Skeletal muscle tissue (tissue), 4 donors: ENCODE data around the gene CEP83. TPM values are rescaled to one million over a fixed set of nuclear protein-coding genes. Genes with fewer than 3 reads are reported as not detected.
"Not testable (repeated sequence)": the region's sequence is repeated elsewhere in the genome, so short reads cannot be mapped to it uniquely, and the experiment has no call there.

Experiments used
- H3K27ac ChIP-seq: one replicate; pipeline ENCODE4 v1.7.0; 2013; ENCODE audit warnings: mild to moderate bottlenecking, low read depth, low read length, inconsistent platforms
- H3K27me3 ChIP-seq, 3 donors: one replicate each; pipeline ENCODE4 v1.7.0; 2013; ENCODE audit warnings: low read length in 3 of 3; ENCODE audit not compliant: control insufficient read depth in 3 of 3, insufficient read depth in 3 of 3
- H3K36me3 ChIP-seq, 3 donors: one replicate each; pipeline ENCODE4 v1.7.0; 2013; ENCODE audit warnings: low read length in 3 of 3; ENCODE audit not compliant: control insufficient read depth in 3 of 3, insufficient read depth in 3 of 3
- H3K4me1 ChIP-seq, 3 donors: one replicate each; pipeline ENCODE4 v1.7.0; 2013; ENCODE audit warnings: low read length in 3 of 3, mild to moderate bottlenecking in 3 of 3; ENCODE audit not compliant: control insufficient read depth in 3 of 3, insufficient read depth in 3 of 3
- H3K4me3 ChIP-seq, 3 donors: one replicate each; pipeline ENCODE4 v1.7.0; 2013; ENCODE audit warnings: low read length in 3 of 3
- H3K9ac ChIP-seq, 3 donors: one replicate each; pipeline ENCODE4 v1.7.0; 2013; ENCODE audit warnings: low read length in 3 of 3, mild to moderate bottlenecking in 3 of 3, moderate library complexity in 2 of 3, low read depth in 1 of 3
- H3K9me3 ChIP-seq, 3 donors: one replicate each; pipeline ENCODE4 v1.7.0; 2013; ENCODE audit warnings: low read length in 3 of 3; ENCODE audit not compliant: control insufficient read depth in 3 of 3
- total RNA-seq: library from RNA; depleted of rRNA; stranded (reverse); fragments of >200 nt; gene quantifications from one replicate; pipeline ENCODE4 v1.2.3, GENCODE V29; 2014
- donor health status: Osteomylitis.

CEP83 gene
- total RNA-seq, 1 donor from 2014 or later, result 10.4 TPM

DNA sequence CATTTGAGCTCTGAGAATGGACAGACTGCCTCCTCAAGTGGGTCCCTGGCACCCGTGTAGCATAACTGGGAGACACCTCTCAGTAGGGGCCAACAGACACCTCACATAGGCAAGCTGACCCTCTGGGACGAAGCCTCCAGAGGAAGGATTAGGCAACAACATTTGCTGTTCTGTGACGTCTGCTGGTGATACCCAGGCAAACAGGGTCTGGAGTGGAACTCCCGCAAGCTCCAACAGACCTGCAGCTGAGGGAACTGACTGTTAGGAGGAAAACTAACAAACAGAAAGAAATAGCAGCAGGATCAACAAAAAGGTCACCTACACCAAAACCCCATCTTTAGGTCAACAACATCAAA, 69.6 kb downstream of the CEP83 start:
- Histone ChIP-seq H3K36me3 (peaks cover 0 to 6% (median 3%) of the 10 kb centered on the region in 3 donors), H3K9me3 (no peaks in the 10 kb centered on the region), H3K27me3 (no peaks in the 10 kb centered on the region), H3K27ac (no peak overlapping the region), H3K4me1 (no peaks in the 10 kb centered on the region), H3K4me3 (no peak overlapping the region), H3K9ac (no peak overlapping the region)

DNA sequence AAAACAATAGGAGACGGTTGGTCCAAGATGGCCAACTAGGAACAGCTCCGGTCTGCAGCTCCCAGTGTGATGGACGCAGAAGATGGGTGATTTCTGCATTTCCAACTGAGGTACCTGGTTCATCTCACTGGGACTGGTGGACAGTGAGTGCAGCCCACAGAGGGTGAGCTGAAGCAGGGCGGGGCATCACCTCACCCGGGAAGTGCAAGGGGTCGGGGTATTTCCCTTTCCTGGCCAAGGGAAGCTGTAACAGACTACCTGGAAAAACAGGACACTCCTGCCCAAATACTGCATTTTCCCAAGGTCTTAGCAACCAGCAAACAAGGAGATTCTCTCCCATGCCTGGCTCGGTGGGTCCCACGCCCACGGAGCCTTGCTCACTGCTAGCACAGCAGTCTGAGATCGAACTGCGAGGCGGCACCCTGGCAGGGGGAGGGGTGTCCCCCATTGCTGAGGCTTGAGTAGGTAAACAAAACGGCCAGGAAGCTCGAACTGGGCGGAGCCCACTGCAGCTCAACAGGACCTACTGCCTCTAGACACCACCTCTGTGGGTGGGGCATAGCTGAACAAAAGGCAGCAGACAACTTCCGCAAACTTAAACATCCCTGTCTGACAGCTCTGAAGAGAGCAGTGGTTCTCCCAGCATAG, 70.1 kb downstream of the CEP83 start:
- H3K4me1 ChIP-seq, H3K27ac ChIP-seq, H3K9ac ChIP-seq, H3K27me3 ChIP-seq, H3K9me3 ChIP-seq, H3K4me3 ChIP-seq, H3K36me3 ChIP-seq: not testable (repeated sequence)

DNA sequence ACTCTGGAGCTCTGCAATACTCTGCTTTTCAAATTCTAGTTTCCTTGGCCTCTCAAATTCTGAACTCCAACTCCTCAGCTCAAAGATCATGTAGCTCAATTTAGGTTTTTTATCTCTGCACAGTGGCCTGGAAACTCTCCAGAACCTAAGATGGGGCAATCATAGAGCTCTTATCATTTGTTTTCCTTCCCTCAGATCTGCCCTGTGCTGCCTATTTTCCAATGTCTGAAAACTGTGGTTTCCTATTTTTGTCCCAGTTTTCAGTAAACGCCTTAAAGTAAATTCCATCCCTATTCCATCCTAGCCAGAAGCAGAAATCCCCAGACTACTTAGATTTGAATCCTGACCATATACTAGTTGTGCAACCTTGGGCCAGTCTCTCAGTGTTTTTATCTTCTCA, 73.2 kb downstream of the CEP83 start:
- Histone ChIP-seq H3K27me3 (no peaks in the 10 kb centered on the region), H3K9ac (no peak overlapping the region), H3K4me1 (no peaks in the 10 kb centered on the region), H3K36me3 (peaks cover 0 to 6% (median 6%) of the 10 kb centered on the region in 3 donors), H3K4me3 (no peak overlapping the region), H3K27ac (no peak overlapping the region), H3K9me3 (peaks cover 0 to 2% (median 0%) of the 10 kb centered on the region in 3 donors)

GRCh38 chr12:94384030-94384429, 75.6 kb downstream of the CEP83 start:
- no peak overlapping the region for H3K9ac ChIP-seq

GRCh38 chr12:94380507-94380906, 79.2 kb downstream of the CEP83 start:
- no peak overlapping the region for H3K4me3 ChIP-seq

More at GRCh38 chr12:94384030-94384429, 75.6 kb downstream of the CEP83 start:
- no peak overlapping the region for H3K27ac ChIP-seq
- no peak overlapping the region for H3K4me3 ChIP-seq
- peaks cover 0 to 2% (median 0%) of the 10 kb centered on the region in 3 donors for H3K9me3 ChIP-seq
- H3K27me3 ChIP-seq, result no peaks in the 10 kb centered on the region
- peaks cover 0 to 4% (median 3%) of the 10 kb centered on the region in 3 donors for H3K36me3 ChIP-seq
- peaks cover 2 to 6% (median 5%) of the 10 kb centered on the region in 3 donors for H3K4me1 ChIP-seq

DNA sequence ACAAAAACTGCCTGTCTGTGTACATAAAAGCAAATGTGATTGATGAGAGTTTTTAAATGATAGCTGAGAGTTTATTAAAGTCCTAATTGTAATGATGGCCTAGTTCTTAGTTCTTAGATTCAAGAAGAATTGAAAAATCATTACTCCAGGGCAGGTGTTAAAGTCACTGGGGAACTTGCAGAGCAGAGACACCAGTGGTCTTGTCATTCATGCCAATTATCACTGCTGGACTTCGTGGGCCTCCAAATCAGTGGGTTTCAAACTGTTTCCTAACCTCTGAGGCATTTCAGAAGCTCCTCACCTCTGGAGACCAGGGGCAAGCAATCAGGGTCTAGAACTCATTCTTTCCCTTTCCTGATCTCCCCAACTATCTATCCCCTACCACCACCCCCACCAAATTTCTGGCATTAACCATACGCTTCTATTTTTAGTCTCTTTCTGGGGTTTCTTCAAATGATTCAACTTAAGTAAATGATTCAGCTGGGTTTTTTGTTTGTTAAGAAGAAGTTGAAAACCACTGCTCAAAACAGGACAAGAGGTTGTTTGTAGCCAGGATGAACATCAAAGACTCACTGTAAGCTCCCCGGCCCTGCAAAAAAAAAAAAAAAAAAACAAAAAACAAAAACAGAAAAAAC, 80.1 kb downstream of the CEP83 start:
- Histone ChIP-seq H3K4me3 (no peak overlapping the region), H3K36me3 (peaks cover 0 to 7% (median 1%) of the 10 kb centered on the region in 3 donors), H3K9ac (no peak overlapping the region), H3K4me1 (peaks cover 2 to 6% (median 5%) of the 10 kb centered on the region in 3 donors), H3K27me3 (no peaks in the 10 kb centered on the region), H3K27ac (no peak overlapping the region), H3K9me3 (peaks cover 0 to 2% (median 0%) of the 10 kb centered on the region in 3 donors)

More at GRCh38 chr12:94380507-94380906, 79.2 kb downstream of the CEP83 start:
- H3K27ac ChIP-seq, result no peak overlapping the region
- peaks cover 0 to 5% (median 3%) of the 10 kb centered on the region in 3 donors for H3K36me3 ChIP-seq
- no peaks in the 10 kb centered on the region for H3K27me3 ChIP-seq
- no peak overlapping the region for H3K9ac ChIP-seq
- peaks cover 0 to 2% (median 0%) of the 10 kb centered on the region in 3 donors for H3K9me3 ChIP-seq
- peaks cover 2 to 6% (median 5%) of the 10 kb centered on the region in 3 donors for H3K4me1 ChIP-seq

GRCh38 chr12:94377599-94377998, 82.1 kb downstream of the CEP83 start:
- no peaks in the 10 kb centered on the region for H3K9me3 ChIP-seq
- no peaks in the 10 kb centered on the region for H3K27me3 ChIP-seq
- H3K27ac ChIP-seq, result no peak overlapping the region
- H3K36me3 ChIP-seq, result peaks cover 0 to 7% (median 0%) of the 10 kb centered on the region in 3 donors
- no peak overlapping the region for H3K9ac ChIP-seq
- peaks cover 2 to 6% (median 5%) of the 10 kb centered on the region in 3 donors for H3K4me1 ChIP-seq
- no peak overlapping the region for H3K4me3 ChIP-seq

DNA sequence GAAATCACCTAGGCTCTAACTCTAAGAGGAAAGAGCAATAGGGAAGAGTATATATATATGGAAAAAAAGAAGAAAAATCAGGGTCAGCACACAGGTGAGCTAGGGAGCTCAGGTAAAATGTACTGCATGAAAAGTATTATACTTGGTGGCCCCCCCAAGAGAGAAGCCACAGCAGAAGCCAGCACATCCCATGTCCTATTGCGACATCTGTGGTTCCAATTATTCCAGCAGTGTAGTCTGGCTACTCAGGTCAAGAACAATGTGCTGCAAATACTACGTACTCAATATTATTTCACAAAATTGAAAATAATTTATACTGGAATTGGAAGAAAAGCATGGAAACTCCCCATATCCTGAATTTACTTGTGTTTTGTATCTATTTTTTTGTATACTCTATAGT, 85.5 kb downstream of the CEP83 start:
- Histone ChIP-seq H3K9ac (no peak overlapping the region), H3K36me3 (peaks cover 0 to 7% (median 0%) of the 10 kb centered on the region in 3 donors), H3K4me1 (no peaks in the 10 kb centered on the region), H3K27ac (no peak overlapping the region), H3K9me3 (no peaks in the 10 kb centered on the region), H3K27me3 (no peaks in the 10 kb centered on the region), H3K4me3 (no peak overlapping the region)

GRCh38 chr12:94372461-94372860, 87.2 kb downstream of the CEP83 start:
- peaks cover 0 to 7% (median 3%) of the 10 kb centered on the region in 3 donors for H3K36me3 ChIP-seq
- H3K9me3 ChIP-seq, result no peaks in the 10 kb centered on the region
- H3K4me1 ChIP-seq, result no peaks in the 10 kb centered on the region
- no peaks in the 10 kb centered on the region for H3K27me3 ChIP-seq
- no peak overlapping the region for H3K27ac ChIP-seq
- no peak overlapping the region for H3K9ac ChIP-seq
- no peak overlapping the region for H3K4me3 ChIP-seq

DNA sequence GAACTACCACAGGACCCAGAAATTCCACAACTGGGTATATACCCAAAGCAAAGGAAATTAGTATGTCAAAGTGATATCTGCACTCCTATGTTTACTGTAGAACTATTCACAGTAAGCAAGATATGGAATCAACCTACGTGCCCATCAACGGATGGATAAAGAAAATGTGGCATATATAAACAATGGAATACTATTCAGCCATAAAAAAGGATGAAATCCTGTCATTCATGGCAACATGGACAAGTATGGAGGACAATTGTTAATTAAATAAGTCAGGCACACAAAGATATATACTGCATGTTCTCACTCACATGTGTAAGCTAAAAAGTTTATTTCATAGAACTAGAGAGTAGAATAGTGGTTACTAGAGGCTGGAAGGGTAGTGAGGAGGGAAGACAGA, 97.0 kb downstream of the CEP83 start:
- H3K27ac ChIP-seq, result no peak overlapping the region
- no peaks in the 10 kb centered on the region for H3K27me3 ChIP-seq
- H3K4me1 ChIP-seq, result no peaks in the 10 kb centered on the region
- H3K36me3 ChIP-seq, result peaks cover 0 to 9% (median 0%) of the 10 kb centered on the region in 3 donors
- H3K4me3 ChIP-seq, result no peak overlapping the region
- no peak overlapping the region for H3K9ac ChIP-seq
- H3K9me3 ChIP-seq, result no peaks in the 10 kb centered on the region
